Thyroid gland (tissue), 4 donors: ENCODE results near the gene FAIM. TPM values are rescaled to one million over a fixed set of nuclear protein-coding genes. Genes with fewer than 3 reads are reported as not detected.

ENCODE experiments used
- DNase-seq, 2 donors: peaks; one replicate each; pipeline ENCODE4 v3.0.0-alpha.2; 2019
- H3K27ac ChIP-seq, 3 donors: fragments of 200-600 bp; sonication (generic); 1 replicate in 2 of 3; 2 replicates in 1 of 3; pipeline ENCODE4 v1.5.1; 2016 to 2019; ENCODE audit warnings: mild to moderate bottlenecking in 1 of 3, moderate library complexity in 1 of 3
- H3K27me3 ChIP-seq: fragments of 200-600 bp; sonication (generic); one replicate; pipeline ENCODE4 v1.5.1; 2019
- H3K36me3 ChIP-seq, 2 donors: fragments of 200-600 bp; sonication (generic); one replicate each; pipeline ENCODE4 v1.5.1; 2016 to 2019
- H3K4me1 ChIP-seq, 2 donors: fragments of 200-600 bp; sonication (generic); one replicate each; pipeline ENCODE4 v1.5.1; 2017 to 2019
- H3K4me3 ChIP-seq, 3 donors: fragments of 200-600 bp; sonication (generic); replicated peaks in 1 of 3; 1 replicate in 2 of 3; 2 replicates in 1 of 3; pipeline ENCODE4 v1.5.1; 2016; ENCODE audit warnings: mild to moderate bottlenecking in 1 of 3
- H3K9me3 ChIP-seq: fragments of 200-600 bp; sonication (generic); one replicate; pipeline ENCODE4 v1.5.1; 2017
- POLR2A ChIP-seq, 2 donors: fragments of 450-650 bp; IDR thresholded peaks; one replicate each; pipeline ENCODE4 v1.6.1; 2017; ENCODE audit warnings: antibody characterized with exemption in 2 of 2, mild to moderate bottlenecking in 2 of 2, moderate library complexity in 1 of 2
- WGBS, 2 donors: methylation state at CpG; one replicate each; pipeline ENCODE4 v1.1.5; 2017; 5-methylcytosine and 5-hydroxymethylcytosine counted together
- intact Hi-C: fragments of 100-400 bp; cut with DNase I; formaldehyde crosslinking; loops from one replicate; pipeline ENCODE4 v1.15.1; 2023
- total RNA-seq, 4 donors: library from RNA; depleted of rRNA; stranded (reverse); fragments of >200 nt; gene quantifications; one replicate each; pipeline ENCODE4 v1.2.3, GENCODE V29; 2016
- TF ChIP-seq, protein P1 (sequence below), 6 experiments: fragments of 200-600 bp in 3 of 6; fragments of 450-650 bp in 3 of 6; sonication (generic) in 3 of 6; IDR thresholded peaks; one replicate each; pipeline ENCODE4 v1.5.1; 2016 to 2019; ENCODE audit warnings: antibody characterized with exemption in 6 of 6, mild to moderate bottlenecking in 2 of 6, inconsistent platforms in 1 of 6, moderate library complexity in 1 of 6

FAIM gene
- total RNA-seq, 4 donors from 2014 or later = 12.6 to 26.6 (median 20.4) TPM

DNA sequence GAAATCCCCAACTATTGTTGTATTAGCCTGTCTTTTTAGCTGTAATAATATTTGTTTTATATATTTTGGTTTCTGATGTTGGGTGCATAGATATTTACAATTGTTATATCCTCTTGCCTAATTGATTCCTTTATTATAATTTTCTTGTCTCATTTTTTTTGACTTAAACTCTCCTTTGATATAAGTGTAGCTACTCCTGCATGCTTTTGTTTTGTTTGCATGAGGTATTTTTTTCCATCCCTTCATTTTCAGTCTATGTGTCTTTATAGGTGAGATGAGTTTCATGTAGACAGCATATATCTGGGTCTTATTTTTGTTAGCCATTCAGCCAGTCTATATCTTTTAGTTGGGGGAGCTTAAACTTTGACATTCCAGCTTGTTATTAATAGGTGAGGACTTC lies 37.4 kb downstream of the FAIM start:
- Histone ChIP-seq H3K27me3 (no peaks in the 10 kb centered on the region), H3K36me3 (peaks cover 14 to 18% of the 10 kb centered on the region in 2 donors), H3K4me3 (no peak overlapping the region), H3K27ac (no peak overlapping the region), H3K9me3 (no peaks in the 10 kb centered on the region), H3K4me1 (no peaks in the 10 kb centered on the region)
- DNase-seq = no peak
- no peak for TF ChIP-seq POLR2A (IDR thresholded peaks at IDR 0.05)
- TF ChIP-seq, protein P1, sequence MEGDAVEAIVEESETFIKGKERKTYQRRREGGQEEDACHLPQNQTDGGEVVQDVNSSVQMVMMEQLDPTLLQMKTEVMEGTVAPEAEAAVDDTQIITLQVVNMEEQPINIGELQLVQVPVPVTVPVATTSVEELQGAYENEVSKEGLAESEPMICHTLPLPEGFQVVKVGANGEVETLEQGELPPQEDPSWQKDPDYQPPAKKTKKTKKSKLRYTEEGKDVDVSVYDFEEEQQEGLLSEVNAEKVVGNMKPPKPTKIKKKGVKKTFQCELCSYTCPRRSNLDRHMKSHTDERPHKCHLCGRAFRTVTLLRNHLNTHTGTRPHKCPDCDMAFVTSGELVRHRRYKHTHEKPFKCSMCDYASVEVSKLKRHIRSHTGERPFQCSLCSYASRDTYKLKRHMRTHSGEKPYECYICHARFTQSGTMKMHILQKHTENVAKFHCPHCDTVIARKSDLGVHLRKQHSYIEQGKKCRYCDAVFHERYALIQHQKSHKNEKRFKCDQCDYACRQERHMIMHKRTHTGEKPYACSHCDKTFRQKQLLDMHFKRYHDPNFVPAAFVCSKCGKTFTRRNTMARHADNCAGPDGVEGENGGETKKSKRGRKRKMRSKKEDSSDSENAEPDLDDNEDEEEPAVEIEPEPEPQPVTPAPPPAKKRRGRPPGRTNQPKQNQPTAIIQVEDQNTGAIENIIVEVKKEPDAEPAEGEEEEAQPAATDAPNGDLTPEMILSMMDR (IDR thresholded peaks at IDR 0.05) = no peak
- intact Hi-C loops = no loop called here

- H3K4me3 ChIP-seq = no peak overlapping the region
- no peaks in the 10 kb centered on the region for H3K4me1 ChIP-seq
- DNase-seq = no peak
- H3K9me3 ChIP-seq = no peaks in the 10 kb centered on the region
- intact Hi-C loops = no loop called here
- no peaks in the 10 kb centered on the region for H3K27me3 ChIP-seq
- H3K27ac ChIP-seq = no peak overlapping the region
- H3K36me3 ChIP-seq = peaks cover 14 to 23% of the 10 kb centered on the region in 2 donors
- TF ChIP-seq POLR2A (IDR thresholded peaks at IDR 0.05) = no peak
- TF ChIP-seq, protein P1 (IDR thresholded peaks at IDR 0.05) = no peak
Observed at GRCh38 chr3:138646513-138646912, 37.9 kb downstream of the FAIM start.

GRCh38 chr3:138649134-138649533 lies 40.6 kb downstream of the FAIM start:
- 96 to 100% methylated on average over 3 to 4 of the region's 5 CpGs for WGBS, 2 donors
- intact Hi-C loops = no loop called here
- no peaks in the 10 kb centered on the region for H3K4me1 ChIP-seq
- no peak for DNase-seq
- H3K36me3 ChIP-seq = peaks cover 14 to 34% of the 10 kb centered on the region in 2 donors
- no peak overlapping the region for H3K4me3 ChIP-seq
- no peaks in the 10 kb centered on the region for H3K27me3 ChIP-seq
- TF ChIP-seq, protein P1 (IDR thresholded peaks at IDR 0.05) = no peak
- no peak overlapping the region for H3K27ac ChIP-seq
- H3K9me3 ChIP-seq = no peaks in the 10 kb centered on the region

DNA sequence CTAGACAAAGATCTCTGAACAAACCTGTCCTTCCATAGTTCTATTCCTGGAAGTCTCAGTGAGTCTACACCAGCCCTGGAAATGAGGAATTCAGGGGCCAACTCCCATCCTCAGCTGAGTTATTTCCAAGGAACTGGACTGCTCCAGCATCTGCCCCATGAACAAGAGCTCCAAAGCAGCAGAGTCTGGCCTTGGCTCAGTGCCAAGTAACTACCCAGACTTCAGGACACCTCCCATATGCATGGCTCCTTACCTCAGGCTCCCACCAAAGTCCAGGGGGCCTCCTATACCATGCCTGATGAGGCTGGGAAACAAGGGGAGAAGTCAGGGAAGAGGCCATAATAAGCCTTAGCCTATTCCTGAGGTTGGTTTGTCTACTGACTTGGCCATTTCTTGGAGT lies 45.0 kb downstream of the FAIM start:
- intact Hi-C loops = no loop called here
- Histone ChIP-seq H3K9me3 (no peaks in the 10 kb centered on the region), H3K4me1 (no peaks in the 10 kb centered on the region), H3K27me3 (no peaks in the 10 kb centered on the region), H3K36me3 (peaks cover 18 to 43% of the 10 kb centered on the region in 2 donors), H3K27ac (no peak overlapping the region), H3K4me3 (no peak overlapping the region)
- TF ChIP-seq, protein P1 (IDR thresholded peaks at IDR 0.05) = no peak
- no peak for TF ChIP-seq POLR2A (IDR thresholded peaks at IDR 0.05)
- DNase-seq = peak in 1 of 2 donors; percentile 11

DNA sequence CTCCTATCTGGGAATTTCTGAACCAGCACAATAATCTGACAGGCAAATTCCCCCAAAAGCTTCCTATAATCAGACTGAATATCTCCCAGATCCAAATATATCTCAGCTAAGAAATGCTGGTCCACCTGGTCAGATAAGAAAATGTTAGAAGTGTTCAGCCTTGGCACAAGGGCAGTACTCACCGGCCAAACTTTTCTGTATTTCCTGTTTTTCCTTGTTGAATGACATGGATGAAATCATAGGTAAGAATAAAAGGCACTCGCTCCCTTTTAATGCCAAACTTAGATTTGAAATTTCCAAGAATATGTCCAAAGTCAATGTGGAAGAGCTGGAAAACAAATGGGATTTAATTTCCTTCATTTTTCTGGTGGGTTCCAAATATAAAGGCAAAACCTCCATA lies 48.9 kb downstream of the FAIM start:
- TF ChIP-seq POLR2A (IDR thresholded peaks at IDR 0.05) = no peak
- TF ChIP-seq, protein P1 (IDR thresholded peaks at IDR 0.05) = no peak
- Histone ChIP-seq H3K4me3 (no peak overlapping the region), H3K27ac (no peak overlapping the region), H3K36me3 (peaks cover 4 to 10% of the 10 kb centered on the region in 2 donors), H3K27me3 (no peaks in the 10 kb centered on the region), H3K4me1 (no peaks in the 10 kb centered on the region), H3K9me3 (no peaks in the 10 kb centered on the region)
- intact Hi-C loops = no loop called here
- WGBS, 2 donors = 82 to 86% methylated on average over 2 of the region's 2 CpGs
- DNase-seq = no peak
